Testis (tissue), 2 donors: ENCODE data around the gene SDC3.

Source experiments
- POLR2A ChIP-seq: fragments of 450-650 bp; IDR thresholded peaks from one replicate; pipeline ENCODE4 v1.6.1; 2017; ENCODE audit warnings: antibody characterized with exemption, mild to moderate bottlenecking, moderate library complexity
- TF ChIP-seq, protein P1 (sequence below), 3 experiments: fragments of 450-650 bp in 2 of 3; fragments of 200-600 bp in 1 of 3; sonication (generic) in 1 of 3; IDR thresholded peaks; one replicate each; pipeline ENCODE4 v1.5.1; 2016 to 2019; ENCODE audit warnings: antibody characterized with exemption in 3 of 3, mild to moderate bottlenecking in 2 of 3, moderate library complexity in 1 of 3

DNA sequence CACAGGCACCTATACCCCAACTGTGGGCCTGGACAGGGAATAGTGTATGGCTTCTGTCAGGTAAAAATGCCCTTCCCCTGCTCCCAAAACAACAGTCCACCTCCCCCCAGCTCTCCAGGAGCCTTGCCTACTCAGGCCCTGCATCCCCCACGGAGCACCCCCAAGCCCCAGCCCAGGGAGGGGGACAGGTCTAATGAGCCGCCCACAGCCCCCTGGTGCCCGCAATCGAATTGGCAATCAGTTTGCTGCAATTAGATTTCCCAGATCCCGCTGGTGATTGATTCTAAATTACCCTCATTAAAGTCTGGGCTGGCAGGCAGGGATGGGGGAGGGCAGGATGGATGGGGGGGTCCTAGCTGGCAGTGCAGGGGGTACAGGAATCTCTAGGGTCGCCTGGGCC lies 8.1 kb downstream of the SDC3 start:
- no peak for TF ChIP-seq POLR2A
- TF ChIP-seq, protein P1, sequence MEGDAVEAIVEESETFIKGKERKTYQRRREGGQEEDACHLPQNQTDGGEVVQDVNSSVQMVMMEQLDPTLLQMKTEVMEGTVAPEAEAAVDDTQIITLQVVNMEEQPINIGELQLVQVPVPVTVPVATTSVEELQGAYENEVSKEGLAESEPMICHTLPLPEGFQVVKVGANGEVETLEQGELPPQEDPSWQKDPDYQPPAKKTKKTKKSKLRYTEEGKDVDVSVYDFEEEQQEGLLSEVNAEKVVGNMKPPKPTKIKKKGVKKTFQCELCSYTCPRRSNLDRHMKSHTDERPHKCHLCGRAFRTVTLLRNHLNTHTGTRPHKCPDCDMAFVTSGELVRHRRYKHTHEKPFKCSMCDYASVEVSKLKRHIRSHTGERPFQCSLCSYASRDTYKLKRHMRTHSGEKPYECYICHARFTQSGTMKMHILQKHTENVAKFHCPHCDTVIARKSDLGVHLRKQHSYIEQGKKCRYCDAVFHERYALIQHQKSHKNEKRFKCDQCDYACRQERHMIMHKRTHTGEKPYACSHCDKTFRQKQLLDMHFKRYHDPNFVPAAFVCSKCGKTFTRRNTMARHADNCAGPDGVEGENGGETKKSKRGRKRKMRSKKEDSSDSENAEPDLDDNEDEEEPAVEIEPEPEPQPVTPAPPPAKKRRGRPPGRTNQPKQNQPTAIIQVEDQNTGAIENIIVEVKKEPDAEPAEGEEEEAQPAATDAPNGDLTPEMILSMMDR (IDR thresholded peaks at IDR 0.05), result no peak
